Transverse colon (tissue), 4 donors: ENCODE results near the gene TMEM147. TPM values are rescaled to one million over a fixed set of nuclear protein-coding genes. Genes with fewer than 3 reads are reported as not detected.

Source experiments
- DNase-seq: peaks from one replicate; pipeline ENCODE4 v3.0.0-alpha.2; 2019
- H3K27ac ChIP-seq, 4 donors: fragments of 200-600 bp; sonication (generic); 2 replicates each; pipeline ENCODE4 v1.5.1; 2016 to 2018; ENCODE audit warnings: inconsistent platforms in 4 of 4
- H3K27me3 ChIP-seq: fragments of 200-600 bp; sonication (generic); 2 replicates; pipeline ENCODE4 v1.5.1; 2017; ENCODE audit warnings: inconsistent platforms
- H3K36me3 ChIP-seq, 4 donors: fragments of 200-600 bp; sonication (generic); 2 replicates each; pipeline ENCODE4 v1.5.1; 2017 to 2019; ENCODE audit warnings: inconsistent platforms in 4 of 4
- H3K4me1 ChIP-seq, 4 donors: fragments of 200-600 bp; sonication (generic); 2 replicates each; pipeline ENCODE4 v1.5.1; 2017 to 2020; ENCODE audit warnings: inconsistent platforms in 4 of 4
- H3K4me3 ChIP-seq, 4 donors: fragments of 200-600 bp; sonication (generic); 1 replicate in 1 of 4; 2 replicates in 3 of 4; pipeline versions ENCODE4 v1.5.1 to v1.6.1; 2017 to 2019; ENCODE audit warnings: inconsistent platforms in 4 of 4
- H3K9me3 ChIP-seq, 2 donors: fragments of 200-600 bp; sonication (generic); 2 replicates each; pipeline ENCODE4 v1.5.1; 2017 to 2019; ENCODE audit warnings: inconsistent platforms in 2 of 2
- CTCF ChIP-seq, 5 experiments: fragments of 200-600 bp in 3 of 5; fragments of 450-650 bp in 2 of 5; sonication (generic) in 3 of 5; IDR thresholded peaks; 1 replicate in 2 of 5; 2 replicates in 3 of 5; pipeline ENCODE4 v1.5.1; 2016 to 2017; ENCODE audit warnings: antibody characterized with exemption in 5 of 5, inconsistent platforms in 3 of 5, mild to moderate bottlenecking in 2 of 5, moderate library complexity in 1 of 5
- EP300 ChIP-seq: sonication (generic); formaldehyde crosslinking; IDR thresholded peaks from one replicate; pipeline ENCODE4 v1.6.1; 2017; ENCODE audit warnings: antibody characterized with exemption, low read depth
- POLR2A ChIP-seq: fragments of 450-650 bp; IDR thresholded peaks from one replicate; pipeline ENCODE4 v1.6.1; 2016; ENCODE audit warnings: antibody characterized with exemption, mild to moderate bottlenecking, moderate library complexity
- POLR2AphosphoS5 ChIP-seq, 3 donors: sonication (generic); formaldehyde crosslinking; IDR thresholded peaks; one replicate each; pipeline ENCODE4 v1.6.1; 2016; ENCODE audit warnings: antibody characterized with exemption in 3 of 3
- WGBS, 2 donors: methylation state at CpG; one replicate each; pipeline ENCODE4 v1.1.5; 2018; ENCODE audit warnings: low coverage in 1 of 2; 5-methylcytosine and 5-hydroxymethylcytosine counted together
- in situ Hi-C, 4 donors: fragments of 200-750 bp; cut with MboI; loops; one replicate each; pipeline versions ENCODE4 v1.15.0 to v1.15.1; 2017; ENCODE audit warnings: low sequenced_read_pairs in 3 of 4, low pct_ligation_motif_present in 1 of 4, low pct_unique_long_range_greater_than_20kb in 1 of 4
- intact Hi-C: fragments of 100-400 bp; cut with DNase I; formaldehyde crosslinking; loops from one replicate; pipeline ENCODE4 v1.15.1; 2023; ENCODE audit warnings: low total_unique reads
- total RNA-seq, 4 donors: library from RNA; depleted of rRNA; stranded (reverse); fragments of >200 nt; gene quantifications; one replicate each; pipeline ENCODE4 v1.1.0, GENCODE V29; 2016

The TMEM147 gene
- total RNA-seq, 4 donors from 2014 or later, result 29.5 to 77.0 (median 54.0) TPM

- Histone ChIP-seq H3K4me3 (no peak overlapping the region), H3K36me3 (no peaks in the 10 kb centered on the region), H3K27ac (no peak overlapping the region), H3K9me3 (no peaks in the 10 kb centered on the region), H3K4me1 (no peaks in the 10 kb centered on the region), H3K27me3 (peaks cover 11% of the 10 kb centered on the region)
- no peak for DNase-seq
- TF ChIP-seq CTCF (IDR thresholded peaks at IDR 0.05), result no peak
- TF ChIP-seq POLR2A, result no peak
- TF ChIP-seq POLR2AphosphoS5 (IDR thresholded peaks at IDR 0.05), result no peak
- no peak for TF ChIP-seq EP300
- WGBS, 2 donors, result 56 to 72% methylated on average over 4 of the region's 4 CpGs
- in situ Hi-C loops, result no loop called here
- intact Hi-C loops, result no loop called here
These were observed 51.1 kb downstream of the TMEM147 start for GRCh38 chr19:35596366-35596999.

Other genes starting within 250 kb of the TMEM147 start
- 10 to 100 TPM in 2 of 4 donors, 1 to 10 TPM in 1, not detected in 1; 4.4 to 27.7 (median 21.1) TPM for gene CD22, start 216.4 kb upstream of the TMEM147 start, total RNA-seq
- gene FFAR1, start 197.7 kb upstream of the TMEM147 start, total RNA-seq, result under 1 TPM in 1 of 4 donors, not detected in 3; 0.32 TPM
- gene FFAR3, start 187.2 kb upstream of the TMEM147 start, total RNA-seq, result under 1 TPM in 1 of 4 donors, not detected in 3; 0.27 TPM
- gene GPR42, start 174.6 kb upstream of the TMEM147 start, total RNA-seq, result not detected
- gene FFAR2, start 97.4 kb upstream of the TMEM147 start, total RNA-seq, result 1 to 10 TPM in 1 of 4 donors, under 1 TPM in 1, not detected in 2; 0.32 to 2.2 TPM
- gene KRTDAP, start 55.2 kb upstream of the TMEM147 start, total RNA-seq, result not detected
- gene DMKN, start 32.0 kb upstream of the TMEM147 start, total RNA-seq, result 10 to 100 TPM in 2 of 4 donors, 1 to 10 TPM in 2; 2.7 to 18.1 (median 10.0) TPM
- gene SBSN, start 17.3 kb upstream of the TMEM147 start, total RNA-seq, result not detected
- not detected for gene GAPDHS, start 12.2 kb upstream of the TMEM147 start, total RNA-seq
- not detected for gene ATP4A, start 18.0 kb downstream of the TMEM147 start, total RNA-seq
- not detected for gene PMIS2, start 40.5 kb downstream of the TMEM147 start, total RNA-seq
- 1 to 10 TPM; 3.7 to 6.6 (median 5.2) TPM for gene HAUS5, start 67.1 kb downstream of the TMEM147 start, total RNA-seq
- 100 to 1,000 TPM in 1 of 4 donors, 10 to 100 TPM in 3; 53.1 to 107 (median 62.5) TPM for gene RBM42, start 83.4 kb downstream of the TMEM147 start, total RNA-seq
- 10 to 100 TPM in 1 of 4 donors, 1 to 10 TPM in 2, not detected in 1; 1.1 to 35.2 (median 3.5) TPM for gene ETV2, start 96.1 kb downstream of the TMEM147 start, total RNA-seq
- gene COX6B1, start 102.7 kb downstream of the TMEM147 start, total RNA-seq, result 1,000 to 10,000 TPM in 1 of 4 donors, 100 to 1,000 TPM in 3; 368 to 1,320 (median 628) TPM
- not detected for gene UPK1A, start 120.9 kb downstream of the TMEM147 start, total RNA-seq
- gene ZBTB32, start 158.9 kb downstream of the TMEM147 start, total RNA-seq, result not detected
- gene KMT2B, start 172.4 kb downstream of the TMEM147 start, total RNA-seq, result 10 to 100 TPM; 31.8 to 63.9 (median 50.7) TPM
- gene IGFLR1, start 196.8 kb downstream of the TMEM147 start, total RNA-seq, result 1 to 10 TPM in 3 of 4 donors, under 1 TPM in 1; 0.40 to 7.3 (median 6.0) TPM
- 100 to 1,000 TPM in 1 of 4 donors, 10 to 100 TPM in 3; 34.8 to 122 (median 44.9) TPM for gene U2AF1L4, start 199.8 kb downstream of the TMEM147 start, total RNA-seq
- 10 to 100 TPM in 3 of 4 donors, 1 to 10 TPM in 1; 6.6 to 80.0 (median 56.8) TPM for gene PSENEN, start 200.0 kb downstream of the TMEM147 start, total RNA-seq
- gene LIN37, start 202.9 kb downstream of the TMEM147 start, total RNA-seq, result 10 to 100 TPM; 10.5 to 41.1 (median 15.8) TPM
- gene HSPB6, start 211.4 kb downstream of the TMEM147 start, total RNA-seq, result 100 to 1,000 TPM in 1 of 4 donors, 10 to 100 TPM in 3; 22.3 to 185 (median 43.9) TPM
- 10 to 100 TPM in 2 of 4 donors, 1 to 10 TPM in 2; 9.2 to 42.8 (median 24.6) TPM for gene PROSER3, start 212.6 kb downstream of the TMEM147 start, total RNA-seq
- 10 to 100 TPM in 2 of 4 donors, 1 to 10 TPM in 2; 6.7 to 70.3 (median 17.2) TPM for gene ARHGAP33, start 229.9 kb downstream of the TMEM147 start, total RNA-seq